Measurements from ENCODE around the gene HDAC1.
"Not testable (repeated sequence)": the region's sequence is repeated elsewhere in the genome, so short reads cannot be mapped to it uniquely, and the experiment has no call there.

The HDAC1 gene

DNA sequence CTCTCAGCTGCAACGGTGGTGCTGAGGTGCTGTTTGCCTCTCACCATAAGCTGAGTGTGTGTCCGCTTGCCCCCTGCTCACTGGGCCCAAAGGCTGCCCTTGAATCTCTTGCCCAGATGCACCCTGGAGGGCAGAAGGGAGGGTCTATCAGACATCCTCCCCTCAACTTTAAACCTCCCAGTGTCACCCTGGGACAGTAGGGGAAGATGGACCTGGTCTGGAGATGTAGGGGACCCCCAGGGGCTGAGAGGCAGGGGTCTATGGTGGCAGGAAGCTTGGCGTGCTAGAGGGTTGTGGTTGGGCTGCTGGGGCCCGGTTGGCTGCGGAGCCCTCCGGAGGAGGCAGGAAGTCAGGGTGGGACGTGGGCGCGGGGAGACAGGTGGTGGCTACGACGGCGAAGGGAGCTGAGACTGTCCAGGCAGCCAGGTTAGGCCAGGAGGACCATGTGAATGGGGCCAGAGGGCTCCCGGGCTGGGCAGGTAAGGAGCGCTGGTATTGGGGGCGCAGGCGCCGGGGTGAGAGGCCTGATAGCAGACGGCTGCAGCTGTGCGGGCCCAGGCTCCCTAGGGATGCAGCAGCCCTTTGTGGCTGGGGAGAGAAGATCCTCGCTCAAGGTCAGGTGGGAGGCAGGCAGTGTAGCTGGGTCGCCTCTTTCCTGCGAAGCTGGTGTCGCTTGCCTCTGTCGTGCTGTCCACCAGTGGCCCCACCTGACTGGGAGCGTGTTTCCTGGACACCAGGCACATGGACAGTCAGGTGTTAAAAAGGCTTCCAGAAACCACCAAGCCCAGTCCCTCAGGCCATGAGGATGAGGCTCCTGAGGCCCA lies 40.8 kb upstream of the HDAC1 start, which contains the start of gene LCK:
Gene LCK, plus strand, starts transcription at position 373 of the 824 bp plus-strand sequence. CDS start 23,065 bp downstream, outside the sequence.
- no peak within 1 kb of the TSS for H3K27ac ChIP-seq
- TF ChIP-seq, protein P1, sequence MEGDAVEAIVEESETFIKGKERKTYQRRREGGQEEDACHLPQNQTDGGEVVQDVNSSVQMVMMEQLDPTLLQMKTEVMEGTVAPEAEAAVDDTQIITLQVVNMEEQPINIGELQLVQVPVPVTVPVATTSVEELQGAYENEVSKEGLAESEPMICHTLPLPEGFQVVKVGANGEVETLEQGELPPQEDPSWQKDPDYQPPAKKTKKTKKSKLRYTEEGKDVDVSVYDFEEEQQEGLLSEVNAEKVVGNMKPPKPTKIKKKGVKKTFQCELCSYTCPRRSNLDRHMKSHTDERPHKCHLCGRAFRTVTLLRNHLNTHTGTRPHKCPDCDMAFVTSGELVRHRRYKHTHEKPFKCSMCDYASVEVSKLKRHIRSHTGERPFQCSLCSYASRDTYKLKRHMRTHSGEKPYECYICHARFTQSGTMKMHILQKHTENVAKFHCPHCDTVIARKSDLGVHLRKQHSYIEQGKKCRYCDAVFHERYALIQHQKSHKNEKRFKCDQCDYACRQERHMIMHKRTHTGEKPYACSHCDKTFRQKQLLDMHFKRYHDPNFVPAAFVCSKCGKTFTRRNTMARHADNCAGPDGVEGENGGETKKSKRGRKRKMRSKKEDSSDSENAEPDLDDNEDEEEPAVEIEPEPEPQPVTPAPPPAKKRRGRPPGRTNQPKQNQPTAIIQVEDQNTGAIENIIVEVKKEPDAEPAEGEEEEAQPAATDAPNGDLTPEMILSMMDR (conservative IDR thresholded peaks at IDR 0.05) = no peak

DNA sequence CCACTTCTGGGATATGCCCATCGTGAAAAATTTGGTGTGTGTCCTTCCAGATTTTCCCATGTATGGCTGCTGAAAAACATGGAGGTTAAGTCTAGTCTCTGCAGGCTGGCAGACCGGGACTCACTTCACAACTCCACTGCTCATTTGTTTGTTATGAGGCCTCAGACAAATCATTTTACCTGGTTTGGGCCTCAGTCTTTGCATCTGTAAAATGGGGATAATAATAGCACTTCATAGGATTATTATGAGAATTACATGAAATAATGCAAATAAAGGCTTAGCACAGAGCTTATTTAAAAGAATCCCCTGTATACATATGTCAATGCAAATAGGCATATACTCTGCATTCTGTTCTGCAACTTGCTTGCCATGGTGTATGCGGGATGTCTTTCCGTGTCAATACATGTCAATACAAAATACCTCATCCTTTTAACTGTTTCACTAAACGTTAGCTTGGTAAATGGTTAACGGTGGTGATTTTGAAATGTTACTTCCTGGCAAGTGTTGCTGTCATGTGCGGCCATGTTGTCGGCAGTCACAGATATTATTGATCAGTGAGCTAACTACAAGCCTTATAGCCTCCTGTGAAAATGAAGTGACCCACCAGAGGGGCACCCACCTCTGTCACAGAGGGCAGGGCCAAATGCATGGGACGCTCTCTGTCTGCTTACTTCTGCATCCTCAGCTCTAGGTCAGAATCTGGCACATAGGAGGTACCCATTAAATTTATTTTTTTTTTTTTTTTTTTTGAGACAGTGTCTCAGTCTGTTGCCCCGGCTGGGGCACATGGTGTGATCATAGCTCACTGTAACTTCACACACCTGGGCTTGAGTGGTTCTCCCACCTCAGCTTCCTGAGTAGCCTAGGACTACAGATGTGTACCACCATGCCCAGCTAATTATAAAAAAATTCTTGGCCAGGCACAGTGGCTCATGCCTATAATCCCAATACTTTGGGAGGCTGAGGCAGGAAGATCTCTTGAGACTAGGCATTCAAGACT lies 36.5 kb upstream of the HDAC1 start:
- H3K27ac ChIP-seq = no peak overlapping the region
- TF ChIP-seq, protein P1 (conservative IDR thresholded peaks at IDR 0.05) = no peak

DNA sequence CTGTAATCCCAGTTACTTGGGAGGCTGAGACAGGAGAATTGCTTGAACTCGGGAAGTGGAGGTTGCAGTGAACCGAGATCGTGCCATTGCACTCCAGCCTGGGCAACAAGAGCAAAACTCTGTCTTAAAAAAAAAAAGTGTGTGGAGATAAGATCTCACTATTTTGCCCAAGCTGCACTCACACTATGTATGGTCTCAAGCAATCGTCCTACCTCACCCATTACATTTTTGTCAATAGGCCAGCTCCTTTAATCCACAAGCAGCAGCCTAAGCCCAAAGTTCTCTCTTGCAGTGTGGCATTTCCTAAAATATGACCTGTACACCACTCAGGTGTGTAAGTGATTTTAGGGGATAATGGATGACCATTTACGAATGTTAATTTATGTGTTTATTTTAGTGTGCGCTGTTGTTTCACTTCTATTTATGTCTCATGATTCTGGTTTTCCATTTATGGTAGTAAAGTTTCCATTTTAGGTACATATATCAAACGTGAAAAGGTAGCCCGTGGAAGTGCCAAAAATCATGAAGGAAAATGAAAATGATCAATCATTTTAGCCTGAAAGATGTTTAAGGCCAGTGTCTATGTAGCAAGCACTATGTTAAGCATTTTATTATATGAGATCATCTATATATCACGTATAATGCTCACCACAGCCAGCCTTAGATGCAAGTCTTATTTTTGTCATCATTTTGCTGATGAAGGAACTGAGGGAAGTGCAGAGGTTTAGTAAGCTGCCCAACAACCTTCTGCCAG lies 35.2 kb upstream of the HDAC1 start:
- TF ChIP-seq, protein P1 (conservative IDR thresholded peaks at IDR 0.05) = no peak
- no peak overlapping the region for H3K27ac ChIP-seq

DNA sequence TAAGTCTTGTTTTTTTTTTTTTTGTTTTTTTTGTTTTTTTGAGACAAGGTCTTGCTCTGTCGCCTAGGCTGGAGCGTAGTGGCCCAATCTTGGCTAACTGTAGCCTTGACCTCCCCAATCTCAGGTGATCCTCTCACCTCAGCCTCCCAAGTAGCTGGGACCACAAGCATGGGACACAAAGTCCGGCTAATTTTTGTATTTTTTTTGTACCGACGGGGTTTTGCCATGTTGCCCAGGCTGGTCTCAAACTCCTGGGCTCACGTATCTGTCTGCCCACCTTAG lies 34.7 kb upstream of the HDAC1 start:
- TF ChIP-seq, protein P1 (conservative IDR thresholded peaks at IDR 0.05) = no peak
- no peak overlapping the region for H3K27ac ChIP-seq

DNA sequence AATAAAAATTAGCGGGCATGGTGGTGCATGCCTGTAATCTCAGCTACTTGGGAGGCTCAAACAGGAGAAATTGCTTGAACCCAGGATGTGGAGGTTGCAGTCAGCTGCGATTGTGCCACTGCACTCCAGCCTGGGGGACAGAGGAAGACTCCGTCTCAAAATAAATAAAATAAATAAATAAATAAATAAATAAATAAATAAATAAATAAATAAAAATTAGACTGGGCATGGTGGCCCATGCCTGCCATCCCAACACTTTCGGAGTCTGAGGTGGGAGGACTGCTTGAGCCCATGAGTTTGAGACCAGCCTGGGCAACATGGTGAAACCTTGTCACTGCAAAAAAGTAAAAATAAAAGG lies 28.7 kb upstream of the HDAC1 start:
- not testable (repeated sequence) for H3K27ac ChIP-seq

DNA sequence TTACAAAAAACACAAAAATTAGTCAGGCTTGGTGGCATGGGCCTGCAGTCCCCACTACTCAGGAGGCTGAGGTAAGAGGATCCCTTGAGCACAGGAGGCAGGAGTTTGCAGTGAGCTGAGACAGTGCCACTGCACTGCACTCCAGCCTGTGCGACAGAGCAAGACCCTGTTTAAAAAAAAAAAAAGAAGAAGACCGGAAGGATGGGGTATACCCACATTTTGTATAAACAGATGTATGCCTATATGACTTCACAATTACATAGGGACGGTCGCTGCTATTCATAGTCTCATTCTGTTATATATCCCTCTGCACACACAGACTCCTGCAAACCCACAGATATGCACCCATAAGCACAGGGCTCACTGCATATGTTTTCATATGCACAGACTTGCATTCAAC lies 28.1 kb upstream of the HDAC1 start:
- TF ChIP-seq, protein P1 (conservative IDR thresholded peaks at IDR 0.05) = no peak
- no peak overlapping the region for H3K27ac ChIP-seq

DNA sequence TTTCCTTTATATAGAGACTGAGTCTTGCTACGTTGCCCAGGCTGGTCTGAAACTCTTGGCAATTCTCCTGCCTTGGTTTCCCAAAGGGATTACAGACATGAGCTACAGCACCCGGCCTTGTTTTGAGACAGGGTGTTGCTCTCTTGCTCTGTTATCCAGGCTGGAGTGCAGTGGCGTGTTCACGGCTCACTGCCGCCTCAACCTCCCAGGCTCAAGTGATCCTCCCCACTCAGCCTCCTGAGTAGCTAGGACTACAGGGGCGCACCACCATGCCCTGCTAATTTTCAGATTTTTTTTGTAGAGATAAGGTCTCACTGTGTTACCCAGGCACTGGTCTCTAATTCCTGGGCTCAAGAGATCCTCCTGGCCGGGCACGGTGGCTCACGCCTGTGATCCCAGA lies 26.0 kb upstream of the HDAC1 start:
- no peak overlapping the region for H3K27ac ChIP-seq
- TF ChIP-seq, protein P1 (conservative IDR thresholded peaks at IDR 0.05) = no peak
